HepG2 (cell line): ENCODE data around the gene INO80B. TPM values are rescaled to one million over a fixed set of nuclear protein-coding genes. Genes with fewer than 3 reads are reported as not detected.

ENCODE experiments used
- ARNT ChIP-seq: fragments of 450-650 bp; IDR thresholded peaks from 2 replicates; pipeline ENCODE4 v1.6.1; 2017
- BHLHE40 ChIP-seq: IDR thresholded peaks from 2 replicates; pipeline ENCODE4 v1.6.1; 2011; ENCODE audit warnings: low read length, improper control_type of control experiment
- GTF3A ChIP-seq: sonication (generic); formaldehyde crosslinking; conservative IDR thresholded peaks from 2 replicates; pipeline ENCODE4 v1.4.0; 2020; ENCODE audit warnings: mild to moderate bottlenecking, missing genetic modification reagents
- SMC3 ChIP-seq: IDR thresholded peaks from 2 replicates; pipeline ENCODE4 v1.6.1; 2011; ENCODE audit warnings: low read length, improper control_type of control experiment
- ZNF235 ChIP-seq: sonication (generic); formaldehyde crosslinking; IDR thresholded peaks from 2 replicates; pipeline ENCODE4 v1.8.1; 2023; ENCODE audit warnings: mild to moderate bottlenecking, missing genetic modification reagents, borderline replicate concordance
- ZNF501 ChIP-seq: sonication (generic); formaldehyde crosslinking; IDR thresholded peaks from 2 replicates; pipeline ENCODE4 v1.5.1; 2020; ENCODE audit warnings: mild to moderate bottlenecking, moderate library complexity, missing genetic modification reagents
- ZNF543 ChIP-seq: sonication (generic); formaldehyde crosslinking; IDR thresholded peaks from 2 replicates; pipeline ENCODE4 v1.4.0; 2020; ENCODE audit warnings: mild to moderate bottlenecking, missing genetic modification reagents
- ZNF567 ChIP-seq: sonication (generic); formaldehyde crosslinking; IDR thresholded peaks from 2 replicates; pipeline ENCODE4 v1.8.1; 2023; ENCODE audit warnings: mild to moderate bottlenecking, missing genetic modification reagents, borderline replicate concordance
- ZNF703 ChIP-seq: sonication (generic); formaldehyde crosslinking; IDR thresholded peaks from 2 replicates; pipeline ENCODE4 v1.5.1; 2020; ENCODE audit warnings: missing genetic modification reagents, mild to moderate bottlenecking, moderate library complexity, borderline replicate concordance
- ZNF772 ChIP-seq: sonication (generic); formaldehyde crosslinking; IDR thresholded peaks from 2 replicates; pipeline ENCODE4 v1.5.0; 2020; ENCODE audit warnings: mild to moderate bottlenecking, missing genetic modification reagents
- ZSCAN29 ChIP-seq: sonication (generic); formaldehyde crosslinking; conservative IDR thresholded peaks from 2 replicates; pipeline ENCODE4 v1.4.0; 2020; ENCODE audit warnings: mild to moderate bottlenecking, missing genetic modification reagents
- polyA plus RNA-seq, 8 experiments: library from polyadenylated mRNA; depleted of rRNA in 3 of 8; stranded (reverse) in 7 of 8; unstranded in 1 of 8; fragments of >200 nt; fragmentation: Illumina TruSeq in 4 of 8; extraction: Trizol in 4 of 8; gene quantifications; 2 replicates each; pipeline versions ENCODE4 v1.2.1 to v1.2.3, GENCODE V29; 2011 to 2016; ENCODE audit warnings: low read depth in 4 of 8, missing spikeins in 1 of 8, mixed read lengths in 1 of 8; ENCODE audit not compliant: insufficient read depth in 1 of 8
- total RNA-seq, 5 experiments: library from RNA; depleted of rRNA; stranded (reverse); fragments of >200 nt; fragmentation: Illumina TruSeq; extraction: Trizol; gene quantifications; 2 replicates each; pipeline ENCODE4 v1.2.3, GENCODE V29; 2016; ENCODE audit warnings: low read depth in 1 of 5
- TF ChIP-seq, protein P1 (sequence below): IDR thresholded peaks from 2 replicates; pipeline ENCODE4 v1.6.1; 2018; ENCODE audit warnings: missing genetic modification reagents, mild to moderate bottlenecking, missing compliant biosample characterization
- TF ChIP-seq, protein P2 (sequence below): sonication (generic); formaldehyde crosslinking; IDR thresholded peaks from 2 replicates; pipeline ENCODE4 v1.4.0; 2020; ENCODE audit warnings: missing genetic modification reagents
- TF ChIP-seq, protein P3 (sequence below): sonication (generic); formaldehyde crosslinking; IDR thresholded peaks from 2 replicates; pipeline ENCODE4 v1.5.0; 2020; ENCODE audit warnings: missing genetic modification reagents
- TF ChIP-seq, protein P4 (sequence below): sonication (generic); formaldehyde crosslinking; IDR thresholded peaks from 2 replicates; pipeline ENCODE4 v1.5.0; 2020; ENCODE audit warnings: missing genetic modification reagents
- TF ChIP-seq, protein P5 (sequence below): sonication (generic); formaldehyde crosslinking; IDR thresholded peaks from 2 replicates; pipeline ENCODE4 v1.4.0; 2020; ENCODE audit warnings: missing genetic modification reagents
- TF ChIP-seq, protein P6 (sequence below): sonication (generic); formaldehyde crosslinking; IDR thresholded peaks from 2 replicates; pipeline ENCODE4 v1.8.0; 2022; ENCODE audit warnings: mild to moderate bottlenecking, missing genetic modification reagents; ENCODE audit not compliant: insufficient replicate concordance
- TF ChIP-seq, protein P7 (sequence below): sonication (generic); formaldehyde crosslinking; conservative IDR thresholded peaks from 2 replicates; pipeline ENCODE4 v1.8.0; 2022; ENCODE audit warnings: low read depth, missing genetic modification reagents

Gene INO80B
- total and polyA plus RNA-seq, 2 of the 13 experiments (the other 11 are each of a cell fraction or from before 2014, with no cell fraction given) = 6.2 to 14.5 TPM

DNA sequence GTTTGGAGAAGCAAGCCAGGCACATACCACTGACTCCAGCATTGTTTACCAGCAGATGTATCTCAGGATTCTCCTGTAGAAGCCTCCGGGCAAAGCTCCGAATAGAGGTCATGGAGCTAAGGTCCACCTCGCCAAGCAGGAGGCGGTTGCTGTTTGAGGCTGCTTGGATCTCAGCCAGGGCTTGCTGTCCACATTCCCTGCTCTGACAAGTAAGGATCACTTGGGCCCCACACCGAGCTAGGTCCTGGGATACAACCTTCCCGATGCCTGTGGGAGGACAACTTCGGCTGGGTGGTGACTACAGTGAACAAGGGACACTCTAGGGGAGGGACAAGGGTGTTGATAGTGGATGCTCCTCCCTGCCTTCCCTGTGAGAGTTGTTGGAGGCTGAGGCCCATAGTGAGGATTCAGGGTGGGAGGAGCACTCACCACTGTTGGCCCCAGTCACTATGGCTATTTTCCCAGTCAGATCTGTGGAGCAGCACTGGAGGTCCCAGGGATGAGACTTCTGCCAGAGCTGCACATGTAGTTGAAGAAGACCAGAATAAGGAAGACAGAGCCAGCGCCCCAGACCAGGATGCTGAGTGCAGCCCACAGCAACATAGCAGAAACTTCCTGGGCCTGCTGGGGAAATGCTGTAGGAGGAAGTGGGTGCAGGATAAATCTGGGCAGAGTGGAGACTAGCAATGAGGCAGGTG is 41.7 kb upstream of the INO80B start (continued):
- TF ChIP-seq, protein P1, sequence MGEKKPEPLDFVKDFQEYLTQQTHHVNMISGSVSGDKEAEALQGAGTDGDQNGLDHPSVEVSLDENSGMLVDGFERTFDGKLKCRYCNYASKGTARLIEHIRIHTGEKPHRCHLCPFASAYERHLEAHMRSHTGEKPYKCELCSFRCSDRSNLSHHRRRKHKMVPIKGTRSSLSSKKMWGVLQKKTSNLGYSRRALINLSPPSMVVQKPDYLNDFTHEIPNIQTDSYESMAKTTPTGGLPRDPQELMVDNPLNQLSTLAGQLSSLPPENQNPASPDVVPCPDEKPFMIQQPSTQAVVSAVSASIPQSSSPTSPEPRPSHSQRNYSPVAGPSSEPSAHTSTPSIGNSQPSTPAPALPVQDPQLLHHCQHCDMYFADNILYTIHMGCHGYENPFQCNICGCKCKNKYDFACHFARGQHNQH (CRISPR knock-in tag) = no peak; the same call in 1 of the 2 replicates
- TF ChIP-seq, protein P2, sequence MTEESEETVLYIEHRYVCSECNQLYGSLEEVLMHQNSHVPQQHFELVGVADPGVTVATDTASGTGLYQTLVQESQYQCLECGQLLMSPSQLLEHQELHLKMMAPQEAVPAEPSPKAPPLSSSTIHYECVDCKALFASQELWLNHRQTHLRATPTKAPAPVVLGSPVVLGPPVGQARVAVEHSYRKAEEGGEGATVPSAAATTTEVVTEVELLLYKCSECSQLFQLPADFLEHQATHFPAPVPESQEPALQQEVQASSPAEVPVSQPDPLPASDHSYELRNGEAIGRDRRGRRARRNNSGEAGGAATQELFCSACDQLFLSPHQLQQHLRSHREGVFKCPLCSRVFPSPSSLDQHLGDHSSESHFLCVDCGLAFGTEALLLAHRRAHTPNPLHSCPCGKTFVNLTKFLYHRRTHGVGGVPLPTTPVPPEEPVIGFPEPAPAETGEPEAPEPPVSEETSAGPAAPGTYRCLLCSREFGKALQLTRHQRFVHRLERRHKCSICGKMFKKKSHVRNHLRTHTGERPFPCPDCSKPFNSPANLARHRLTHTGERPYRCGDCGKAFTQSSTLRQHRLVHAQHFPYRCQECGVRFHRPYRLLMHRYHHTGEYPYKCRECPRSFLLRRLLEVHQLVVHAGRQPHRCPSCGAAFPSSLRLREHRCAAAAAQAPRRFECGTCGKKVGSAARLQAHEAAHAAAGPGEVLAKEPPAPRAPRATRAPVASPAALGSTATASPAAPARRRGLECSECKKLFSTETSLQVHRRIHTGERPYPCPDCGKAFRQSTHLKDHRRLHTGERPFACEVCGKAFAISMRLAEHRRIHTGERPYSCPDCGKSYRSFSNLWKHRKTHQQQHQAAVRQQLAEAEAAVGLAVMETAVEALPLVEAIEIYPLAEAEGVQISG = peak; percentile 52
- no peak for TF ChIP-seq BHLHE40
- TF ChIP-seq ZNF235 (CRISPR knock-in tag) = no peak
- TF ChIP-seq ZNF703 (CRISPR knock-in tag) = no peak
- peak; percentile 12; the same call in 1 of the 2 replicates for TF ChIP-seq ZNF501
- no peak for TF ChIP-seq SMC3
- no peak for TF ChIP-seq ZNF543
- TF ChIP-seq ARNT = no peak
- TF ChIP-seq, protein P3, sequence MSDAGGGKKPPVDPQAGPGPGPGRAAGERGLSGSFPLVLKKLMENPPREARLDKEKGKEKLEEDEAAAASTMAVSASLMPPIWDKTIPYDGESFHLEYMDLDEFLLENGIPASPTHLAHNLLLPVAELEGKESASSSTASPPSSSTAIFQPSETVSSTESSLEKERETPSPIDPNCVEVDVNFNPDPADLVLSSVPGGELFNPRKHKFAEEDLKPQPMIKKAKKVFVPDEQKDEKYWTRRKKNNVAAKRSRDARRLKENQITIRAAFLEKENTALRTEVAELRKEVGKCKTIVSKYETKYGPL (CRISPR knock-in tag) = no peak
- TF ChIP-seq, protein P4, sequence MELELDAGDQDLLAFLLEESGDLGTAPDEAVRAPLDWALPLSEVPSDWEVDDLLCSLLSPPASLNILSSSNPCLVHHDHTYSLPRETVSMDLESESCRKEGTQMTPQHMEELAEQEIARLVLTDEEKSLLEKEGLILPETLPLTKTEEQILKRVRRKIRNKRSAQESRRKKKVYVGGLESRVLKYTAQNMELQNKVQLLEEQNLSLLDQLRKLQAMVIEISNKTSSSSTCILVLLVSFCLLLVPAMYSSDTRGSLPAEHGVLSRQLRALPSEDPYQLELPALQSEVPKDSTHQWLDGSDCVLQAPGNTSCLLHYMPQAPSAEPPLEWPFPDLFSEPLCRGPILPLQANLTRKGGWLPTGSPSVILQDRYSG (CRISPR knock-in tag) = no peak
- TF ChIP-seq, protein P5, sequence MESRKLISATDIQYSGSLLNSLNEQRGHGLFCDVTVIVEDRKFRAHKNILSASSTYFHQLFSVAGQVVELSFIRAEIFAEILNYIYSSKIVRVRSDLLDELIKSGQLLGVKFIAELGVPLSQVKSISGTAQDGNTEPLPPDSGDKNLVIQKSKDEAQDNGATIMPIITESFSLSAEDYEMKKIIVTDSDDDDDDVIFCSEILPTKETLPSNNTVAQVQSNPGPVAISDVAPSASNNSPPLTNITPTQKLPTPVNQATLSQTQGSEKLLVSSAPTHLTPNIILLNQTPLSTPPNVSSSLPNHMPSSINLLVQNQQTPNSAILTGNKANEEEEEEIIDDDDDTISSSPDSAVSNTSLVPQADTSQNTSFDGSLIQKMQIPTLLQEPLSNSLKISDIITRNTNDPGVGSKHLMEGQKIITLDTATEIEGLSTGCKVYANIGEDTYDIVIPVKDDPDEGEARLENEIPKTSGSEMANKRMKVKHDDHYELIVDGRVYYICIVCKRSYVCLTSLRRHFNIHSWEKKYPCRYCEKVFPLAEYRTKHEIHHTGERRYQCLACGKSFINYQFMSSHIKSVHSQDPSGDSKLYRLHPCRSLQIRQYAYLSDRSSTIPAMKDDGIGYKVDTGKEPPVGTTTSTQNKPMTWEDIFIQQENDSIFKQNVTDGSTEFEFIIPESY (CRISPR knock-in tag) = no peak
- no peak for TF ChIP-seq GTF3A
- TF ChIP-seq, protein P6, sequence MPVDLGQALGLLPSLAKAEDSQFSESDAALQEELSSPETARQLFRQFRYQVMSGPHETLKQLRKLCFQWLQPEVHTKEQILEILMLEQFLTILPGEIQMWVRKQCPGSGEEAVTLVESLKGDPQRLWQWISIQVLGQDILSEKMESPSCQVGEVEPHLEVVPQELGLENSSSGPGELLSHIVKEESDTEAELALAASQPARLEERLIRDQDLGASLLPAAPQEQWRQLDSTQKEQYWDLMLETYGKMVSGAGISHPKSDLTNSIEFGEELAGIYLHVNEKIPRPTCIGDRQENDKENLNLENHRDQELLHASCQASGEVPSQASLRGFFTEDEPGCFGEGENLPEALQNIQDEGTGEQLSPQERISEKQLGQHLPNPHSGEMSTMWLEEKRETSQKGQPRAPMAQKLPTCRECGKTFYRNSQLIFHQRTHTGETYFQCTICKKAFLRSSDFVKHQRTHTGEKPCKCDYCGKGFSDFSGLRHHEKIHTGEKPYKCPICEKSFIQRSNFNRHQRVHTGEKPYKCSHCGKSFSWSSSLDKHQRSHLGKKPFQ (CRISPR knock-in tag) = no peak
- peak; percentile 49; the same call in 1 of the 2 replicates for TF ChIP-seq ZNF772 (CRISPR knock-in tag)
- TF ChIP-seq ZSCAN29 = peak; percentile 96
- TF ChIP-seq, protein P7, sequence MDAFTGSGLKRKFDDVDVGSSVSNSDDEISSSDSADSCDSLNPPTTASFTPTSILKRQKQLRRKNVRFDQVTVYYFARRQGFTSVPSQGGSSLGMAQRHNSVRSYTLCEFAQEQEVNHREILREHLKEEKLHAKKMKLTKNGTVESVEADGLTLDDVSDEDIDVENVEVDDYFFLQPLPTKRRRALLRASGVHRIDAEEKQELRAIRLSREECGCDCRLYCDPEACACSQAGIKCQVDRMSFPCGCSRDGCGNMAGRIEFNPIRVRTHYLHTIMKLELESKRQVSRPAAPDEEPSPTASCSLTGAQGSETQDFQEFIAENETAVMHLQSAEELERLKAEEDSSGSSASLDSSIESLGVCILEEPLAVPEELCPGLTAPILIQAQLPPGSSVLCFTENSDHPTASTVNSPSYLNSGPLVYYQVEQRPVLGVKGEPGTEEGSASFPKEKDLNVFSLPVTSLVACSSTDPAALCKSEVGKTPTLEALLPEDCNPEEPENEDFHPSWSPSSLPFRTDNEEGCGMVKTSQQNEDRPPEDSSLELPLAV (CRISPR knock-in tag) = no peak
- TF ChIP-seq ZNF567 = no peak
